ENCODE measurements around the gene PRR14L.
"Not testable (repeated sequence)": the region's sequence is repeated elsewhere in the genome, so short reads cannot be mapped to it uniquely, and the experiment has no call there.

The PRR14L gene

GRCh38 chr22:31752096-31752847 is 2.3 kb upstream of the PRR14L start:
- Mint-ChIP-seq H3K36me3 (ENCODE audit: low read depth) (peaks cover 9% of the 10 kb centered on the region), H3K4me1 (ENCODE audit: low read depth) (peaks cover 53% of the 10 kb centered on the region), H3K27me3 (ENCODE audit: low read depth) (no peaks in the 10 kb centered on the region), H3K9me3 (no peaks in the 10 kb centered on the region), H3K4me3 (no peak overlapping the region), H3K27ac (no peak overlapping the region)

- Mint-ChIP-seq H3K9me3 (no peaks in the 10 kb centered on the region), H3K27me3 (ENCODE audit: low read depth) (no peaks in the 10 kb centered on the region), H3K4me1 (ENCODE audit: low read depth) (peaks cover 53% of the 10 kb centered on the region), H3K27ac (peak overlapping the region; percentile 96), H3K4me3 (peak overlapping the region; percentile 98), H3K36me3 (ENCODE audit: low read depth) (peaks cover 11% of the 10 kb centered on the region)
Observed at GRCh38 chr22:31750365-31751284, 693 bp upstream of the PRR14L start.

GRCh38 chr22:31748490-31748889 is 1.4 kb downstream of the PRR14L start:
- H3K36me3 Mint-ChIP-seq (ENCODE audit: low read depth), result peaks cover 12% of the 10 kb centered on the region
- H3K4me1 Mint-ChIP-seq (ENCODE audit: low read depth), result peaks cover 41% of the 10 kb centered on the region
- peak overlapping the region; percentile 79 for H3K27ac Mint-ChIP-seq
- no peaks in the 10 kb centered on the region for H3K9me3 Mint-ChIP-seq
- peak overlapping the region; percentile 98 for H3K4me3 Mint-ChIP-seq
- no peaks in the 10 kb centered on the region for H3K27me3 Mint-ChIP-seq (ENCODE audit: low read depth)

GRCh38 chr22:31747441-31747840 is 2.5 kb downstream of the PRR14L start:
- H3K27me3 Mint-ChIP-seq (ENCODE audit: low read depth), result no peaks in the 10 kb centered on the region
- peaks cover 16% of the 10 kb centered on the region for H3K36me3 Mint-ChIP-seq (ENCODE audit: low read depth)
- no peaks in the 10 kb centered on the region for H3K9me3 Mint-ChIP-seq
- peak overlapping the region; percentile 98 for H3K4me3 Mint-ChIP-seq
- peaks cover 34% of the 10 kb centered on the region for H3K4me1 Mint-ChIP-seq (ENCODE audit: low read depth)
- no peak overlapping the region for H3K27ac Mint-ChIP-seq

- H3K27ac Mint-ChIP-seq, result no peak overlapping the region
Observed at GRCh38 chr22:31743871-31744270, 6.1 kb downstream of the PRR14L start.

GRCh38 chr22:31742682-31743081 is 7.2 kb downstream of the PRR14L start:
- Mint-ChIP-seq H3K9me3 (no peaks in the 10 kb centered on the region), H3K4me3 (no peak overlapping the region), H3K4me1 (ENCODE audit: low read depth) (peaks cover 32% of the 10 kb centered on the region), H3K27me3 (ENCODE audit: low read depth) (no peaks in the 10 kb centered on the region), H3K36me3 (ENCODE audit: low read depth) (peaks cover 35% of the 10 kb centered on the region), H3K27ac (no peak overlapping the region)

More at GRCh38 chr22:31743871-31744270, 6.1 kb downstream of the PRR14L start:
- H3K36me3 Mint-ChIP-seq (ENCODE audit: low read depth), result peaks cover 31% of the 10 kb centered on the region
- no peak overlapping the region for H3K4me3 Mint-ChIP-seq
- peaks cover 33% of the 10 kb centered on the region for H3K4me1 Mint-ChIP-seq (ENCODE audit: low read depth)
- H3K27me3 Mint-ChIP-seq (ENCODE audit: low read depth), result no peaks in the 10 kb centered on the region
- no peaks in the 10 kb centered on the region for H3K9me3 Mint-ChIP-seq

GRCh38 chr22:31742115-31742514 is 7.8 kb downstream of the PRR14L start:
- no peaks in the 10 kb centered on the region for H3K9me3 Mint-ChIP-seq
- H3K27ac Mint-ChIP-seq, result no peak overlapping the region
- no peaks in the 10 kb centered on the region for H3K27me3 Mint-ChIP-seq (ENCODE audit: low read depth)
- peaks cover 30% of the 10 kb centered on the region for H3K36me3 Mint-ChIP-seq (ENCODE audit: low read depth)
- H3K4me3 Mint-ChIP-seq, result no peak overlapping the region
- H3K4me1 Mint-ChIP-seq (ENCODE audit: low read depth), result peaks cover 29% of the 10 kb centered on the region

- H3K9me3 Mint-ChIP-seq; H3K27me3 Mint-ChIP-seq (ENCODE audit: low read depth); H3K4me3 Mint-ChIP-seq; H3K27ac Mint-ChIP-seq: not testable (repeated sequence)
- Mint-ChIP-seq H3K4me1 (ENCODE audit: low read depth) (peaks cover 29% of the 10 kb centered on the region), H3K36me3 (ENCODE audit: low read depth) (peaks cover 30% of the 10 kb centered on the region)
Observed at GRCh38 chr22:31740314-31740713, 9.6 kb downstream of the PRR14L start.

- Mint-ChIP-seq H3K27ac (no peak overlapping the region), H3K9me3 (no peaks in the 10 kb centered on the region), H3K4me1 (ENCODE audit: low read depth) (peaks cover 30% of the 10 kb centered on the region), H3K27me3 (ENCODE audit: low read depth) (no peaks in the 10 kb centered on the region), H3K4me3 (no peak overlapping the region), H3K36me3 (ENCODE audit: low read depth) (peaks cover 30% of the 10 kb centered on the region)
Observed at GRCh38 chr22:31739795-31740201, 10.1 kb downstream of the PRR14L start.

GRCh38 chr22:31738566-31738965 is 11.4 kb downstream of the PRR14L start:
- H3K36me3 Mint-ChIP-seq (ENCODE audit: low read depth), result peaks cover 39% of the 10 kb centered on the region
- peak overlapping the region; percentile 68 for H3K27ac Mint-ChIP-seq
- H3K4me1 Mint-ChIP-seq (ENCODE audit: low read depth), result peaks cover 34% of the 10 kb centered on the region
- H3K9me3 Mint-ChIP-seq, result no peaks in the 10 kb centered on the region
- no peaks in the 10 kb centered on the region for H3K27me3 Mint-ChIP-seq (ENCODE audit: low read depth)
- no peak overlapping the region for H3K4me3 Mint-ChIP-seq

GRCh38 chr22:31737932-31738331 is 12.0 kb downstream of the PRR14L start:
- Mint-ChIP-seq H3K4me3 (no peak overlapping the region), H3K36me3 (ENCODE audit: low read depth) (peaks cover 40% of the 10 kb centered on the region), H3K9me3 (no peaks in the 10 kb centered on the region), H3K4me1 (ENCODE audit: low read depth) (peaks cover 34% of the 10 kb centered on the region), H3K27ac (no peak overlapping the region), H3K27me3 (ENCODE audit: low read depth) (no peaks in the 10 kb centered on the region)

- H3K4me1 Mint-ChIP-seq (ENCODE audit: low read depth), result peaks cover 29% of the 10 kb centered on the region
- no peaks in the 10 kb centered on the region for H3K27me3 Mint-ChIP-seq (ENCODE audit: low read depth)
- H3K4me3 Mint-ChIP-seq, result no peak overlapping the region
- H3K36me3 Mint-ChIP-seq (ENCODE audit: low read depth), result peaks cover 33% of the 10 kb centered on the region
- no peak overlapping the region for H3K27ac Mint-ChIP-seq
- no peaks in the 10 kb centered on the region for H3K9me3 Mint-ChIP-seq
Observed at GRCh38 chr22:31736458-31736857, 13.5 kb downstream of the PRR14L start.

- H3K4me3 Mint-ChIP-seq, result no peak overlapping the region
- H3K27ac Mint-ChIP-seq, result peak overlapping the region; percentile 43
- H3K4me1 Mint-ChIP-seq (ENCODE audit: low read depth), result peaks cover 25% of the 10 kb centered on the region
- no peaks in the 10 kb centered on the region for H3K27me3 Mint-ChIP-seq (ENCODE audit: low read depth)
- H3K9me3 Mint-ChIP-seq, result no peaks in the 10 kb centered on the region
- H3K36me3 Mint-ChIP-seq (ENCODE audit: low read depth), result peaks cover 27% of the 10 kb centered on the region
Observed at GRCh38 chr22:31734512-31734911, 15.4 kb downstream of the PRR14L start.

GRCh38 chr22:31733580-31734079 is 16.3 kb downstream of the PRR14L start:
- H3K36me3 Mint-ChIP-seq (ENCODE audit: low read depth), result peaks cover 22% of the 10 kb centered on the region
- peaks cover 20% of the 10 kb centered on the region for H3K4me1 Mint-ChIP-seq (ENCODE audit: low read depth)
- peak overlapping the region; percentile 27 for H3K27ac Mint-ChIP-seq
- no peaks in the 10 kb centered on the region for H3K27me3 Mint-ChIP-seq (ENCODE audit: low read depth)
- no peak overlapping the region for H3K4me3 Mint-ChIP-seq
- H3K9me3 Mint-ChIP-seq, result no peaks in the 10 kb centered on the region
